Psoas muscle (tissue), 8 donors: Measurements from ENCODE around the gene PNMA6E. TPM values are rescaled to one million over a fixed set of nuclear protein-coding genes. Genes with fewer than 3 reads are reported as not detected.

ENCODE experiments used
- ATAC-seq, 4 donors: fragments of 200-7000 bp; cut with Tn5 transposase; one replicate each; pipeline ENCODE4 v1.9.1; 2020; ENCODE audit warnings: moderate library complexity in 3 of 4, mild to moderate bottlenecking in 2 of 4
- DNase-seq, 2 donors: peaks; one replicate each; pipeline ENCODE4 v3.0.0-alpha.2; 2020
- H3K27ac ChIP-seq: fragments of 200-600 bp; one replicate; pipeline ENCODE4 v1.8.0; 2022
- H3K27me3 ChIP-seq, 3 donors: fragments of 200-600 bp in 1 of 3; one replicate each; pipeline versions ENCODE4 v1.6.1 to v1.8.0; 2013 to 2022; ENCODE audit warnings: low read length in 2 of 3, mild to moderate bottlenecking in 2 of 3, moderate library complexity in 1 of 3; ENCODE audit not compliant: insufficient read depth in 3 of 3
- H3K36me3 ChIP-seq, 2 donors: fragments of 200-600 bp in 1 of 2; one replicate each; pipeline versions ENCODE4 v1.6.1 to v1.8.0; 2013 to 2022; ENCODE audit warnings: low read depth in 1 of 2, mild to moderate bottlenecking in 1 of 2, moderate library complexity in 1 of 2; ENCODE audit not compliant: insufficient read depth in 1 of 2
- H3K4me1 ChIP-seq: fragments of 200-600 bp; one replicate; pipeline ENCODE4 v1.8.0; 2022
- H3K4me3 ChIP-seq: fragments of 200-600 bp; one replicate; pipeline ENCODE4 v1.8.0; 2022; ENCODE audit warnings: mild to moderate bottlenecking
- H3K9me3 ChIP-seq: fragments of 200-600 bp; one replicate; pipeline ENCODE4 v1.8.0; 2022
- CTCF ChIP-seq: fragments of 200-600 bp; IDR thresholded peaks from one replicate; pipeline ENCODE4 v1.8.0; 2022; ENCODE audit warnings: antibody characterized with exemption
- WGBS, 3 donors: extraction: QIAGEN DNeasy Blood & Tissue Kit; methylation state at CpG; one replicate each; pipeline versions ENCODE4 v1.1.6 to v1.1.7; 2013; 5-methylcytosine and 5-hydroxymethylcytosine counted together
- intact Hi-C, 2 donors: fragments of 100-400 bp; cut with DNase I; formaldehyde crosslinking; loops; one replicate each; pipeline versions ENCODE4 v1.11.0 to v1.14.2; 2022
- polyA plus RNA-seq, 3 donors: library from polyadenylated mRNA; stranded (reverse); fragments of 200-250 nt; gene quantifications; one replicate each; pipeline ENCODE4 v1.2.3, GENCODE V29; 2013
- total RNA-seq, 4 donors: library from RNA; stranded (reverse); fragmentation: NEBNext Ultra II Directional in 2 of 4; extraction: Animal tissue kit (Norgen Biotek cat#: 25700) in 2 of 4; gene quantifications; one replicate each; pipeline versions ENCODE4 v1.2.1 to v1.2.4, GENCODE V29; 2021 to 2023
- donor health status: healthy with polysubstance abuse.
- donor health status: DM: no; HTN: no; CAD: no; lungs with moderate emphysema.
- donor health status: Bipolar disorder and iron deficiency.
- donor health status: healthy.
- donor health status: DM: yes; HTN: yes; CAD: no.
- donor health status: DM: no; HTN: no; CAD: no.
- donor health status: DM: no; HTN: no; CAD: no.
- donor health status: DM: yes; HTN: yes; CAD: no.

The PNMA6E gene
- total and polyA plus RNA-seq, 7 donors, result not detected

GRCh38 chrX:153366878-153367538 lies 34.1 kb downstream of the PNMA6E start:
- DNase-seq (no peak), ATAC-seq (no peak)
- no peak overlapping the region for H3K4me3 ChIP-seq
- H3K36me3 ChIP-seq, result no peaks in the 10 kb centered on the region
- TF ChIP-seq CTCF, result no peak
- H3K27ac ChIP-seq, result no peak overlapping the region
- no peaks in the 10 kb centered on the region for H3K9me3 ChIP-seq
- no peaks in the 10 kb centered on the region for H3K4me1 ChIP-seq
- peaks cover 0 to 11% (median 4%) of the 10 kb centered on the region in 3 donors for H3K27me3 ChIP-seq
- intact Hi-C loops, result no loop called here
- WGBS, 3 donors, result 66 to 76% (median 67%) methylated on average over 5 of the region's 5 CpGs

GRCh38 chrX:153366119-153366518 lies 35.0 kb downstream of the PNMA6E start:
- no peak for TF ChIP-seq CTCF
- Histone ChIP-seq H3K4me1 (no peaks in the 10 kb centered on the region), H3K4me3 (no peak overlapping the region), H3K9me3 (no peaks in the 10 kb centered on the region), H3K36me3 (no peaks in the 10 kb centered on the region), H3K27me3 (peaks cover 0 to 5% (median 4%) of the 10 kb centered on the region in 3 donors), H3K27ac (no peak overlapping the region)
- DNase-seq, result no peak
- no peak for ATAC-seq
- intact Hi-C loops, result no loop called here
- WGBS, 3 donors, result 81 to 91% (median 88%) methylated on average over 3 of the region's 3 CpGs

GRCh38 chrX:153365670-153366069 lies 35.5 kb downstream of the PNMA6E start:
- Histone ChIP-seq H3K9me3 (no peaks in the 10 kb centered on the region), H3K27ac (no peak overlapping the region), H3K4me1 (no peaks in the 10 kb centered on the region), H3K36me3 (no peaks in the 10 kb centered on the region), H3K4me3 (no peak overlapping the region), H3K27me3 (peaks cover 0 to 4% (median under 1%) of the 10 kb centered on the region in 3 donors)
- no peak for DNase-seq
- no peak for ATAC-seq
- TF ChIP-seq CTCF, result no peak
- intact Hi-C loops, result no loop called here
- 73 to 91% (median 89%) methylated on average over 4 of the region's 4 CpGs for WGBS, 3 donors

GRCh38 chrX:153361781-153362397 lies 39.3 kb downstream of the PNMA6E start:
- Histone ChIP-seq H3K4me1 (no peaks in the 10 kb centered on the region), H3K36me3 (no peaks in the 10 kb centered on the region), H3K27ac (no peak overlapping the region), H3K9me3 (peaks cover 4% of the 10 kb centered on the region), H3K4me3 (no peak overlapping the region), H3K27me3 (no peaks in the 10 kb centered on the region)
- TF ChIP-seq CTCF, result no peak
- intact Hi-C loops, result no loop called here
- 47 to 77% (median 59%) methylated on average over 2 of the region's 2 CpGs for WGBS, 3 donors
- ATAC-seq (no peak), DNase-seq (no peak)
